ENCODE data around the gene ZIK1. TPM values are rescaled to one million over a fixed set of nuclear protein-coding genes. Genes with fewer than 3 reads are reported as not detected.

Gene ZIK1
- total RNA-seq, 4 donors from 2014 or later = 4.4 to 14.5 (median 6.4) TPM

DNA sequence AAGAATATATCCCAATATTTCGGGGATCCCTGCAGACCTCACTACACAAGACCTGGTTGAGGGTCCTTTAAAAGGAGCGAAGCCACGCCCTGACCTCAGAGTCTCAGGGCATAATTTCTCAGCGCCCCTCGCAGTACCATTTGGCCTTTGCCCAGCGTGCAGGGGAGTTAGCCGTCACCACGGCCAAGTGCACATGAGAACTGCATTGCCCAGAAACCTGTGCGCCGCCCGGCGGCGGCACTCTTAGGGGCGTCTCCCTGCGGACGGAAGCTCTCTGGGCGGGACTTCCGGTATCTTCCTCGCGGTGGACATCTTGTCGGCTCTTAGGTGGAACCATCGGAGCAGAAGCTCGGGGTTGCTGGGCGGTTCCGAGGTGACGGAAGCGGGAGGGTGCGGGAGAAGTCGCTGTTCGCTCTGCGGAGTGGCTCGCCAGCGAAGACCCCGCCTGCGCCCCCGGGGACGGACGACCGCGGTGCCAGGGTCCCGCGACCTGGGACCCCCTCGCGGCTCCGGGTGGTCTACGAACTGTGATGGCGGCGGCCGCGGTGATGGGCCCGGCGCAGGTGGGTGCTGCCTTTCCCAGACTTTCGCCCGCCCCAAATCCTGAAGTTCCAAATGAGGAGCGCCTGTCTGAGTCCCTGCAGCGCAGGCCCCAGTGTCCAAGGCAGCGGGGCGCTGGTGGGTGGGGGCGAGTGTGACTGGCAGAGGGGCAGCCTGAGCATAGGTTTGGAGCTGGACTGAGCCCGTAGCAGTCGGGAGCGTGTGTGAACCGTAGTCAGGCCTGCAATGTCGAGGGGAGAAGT lies 30.2 kb downstream of the ZIK1 start, which contains the start of gene ZNF134:
ZNF134 (plus strand) TSS at position 302 of the 803 bp plus-strand sequence. CDS start 5,227 bp downstream, outside the sequence.
- H3K36me3 ChIP-seq = peaks cover 6 to 41% of the 10 kb centered on the region in 2 donors
- peaks cover 0 to 71% (median 16%) of the 10 kb centered on the region in 3 donors for H3K9me3 ChIP-seq
- peak; percentile 94 for ATAC-seq
- TF ChIP-seq, protein P1, sequence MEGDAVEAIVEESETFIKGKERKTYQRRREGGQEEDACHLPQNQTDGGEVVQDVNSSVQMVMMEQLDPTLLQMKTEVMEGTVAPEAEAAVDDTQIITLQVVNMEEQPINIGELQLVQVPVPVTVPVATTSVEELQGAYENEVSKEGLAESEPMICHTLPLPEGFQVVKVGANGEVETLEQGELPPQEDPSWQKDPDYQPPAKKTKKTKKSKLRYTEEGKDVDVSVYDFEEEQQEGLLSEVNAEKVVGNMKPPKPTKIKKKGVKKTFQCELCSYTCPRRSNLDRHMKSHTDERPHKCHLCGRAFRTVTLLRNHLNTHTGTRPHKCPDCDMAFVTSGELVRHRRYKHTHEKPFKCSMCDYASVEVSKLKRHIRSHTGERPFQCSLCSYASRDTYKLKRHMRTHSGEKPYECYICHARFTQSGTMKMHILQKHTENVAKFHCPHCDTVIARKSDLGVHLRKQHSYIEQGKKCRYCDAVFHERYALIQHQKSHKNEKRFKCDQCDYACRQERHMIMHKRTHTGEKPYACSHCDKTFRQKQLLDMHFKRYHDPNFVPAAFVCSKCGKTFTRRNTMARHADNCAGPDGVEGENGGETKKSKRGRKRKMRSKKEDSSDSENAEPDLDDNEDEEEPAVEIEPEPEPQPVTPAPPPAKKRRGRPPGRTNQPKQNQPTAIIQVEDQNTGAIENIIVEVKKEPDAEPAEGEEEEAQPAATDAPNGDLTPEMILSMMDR (IDR thresholded peaks at IDR 0.05) = peak in 1 of 4 experiments; percentile 46
- TF ChIP-seq EP300 (IDR thresholded peaks at IDR 0.05) = no peak
- TF ChIP-seq POLR2AphosphoS5 (IDR thresholded peaks at IDR 0.05) = no peak
- peak in 1 of 2 donors; percentile 12 for TF ChIP-seq POLR2A (IDR thresholded peaks at IDR 0.05)
- peak within 1 kb of the TSS; percentile 83 to 98 for H3K4me3 ChIP-seq
- H3K27ac ChIP-seq = peak within 1 kb of the TSS in 3 of 4 donors; percentile 76 to 80 (median 79)
- peaks cover 0 to 20% (median 4%) of the 10 kb centered on the region in 3 donors for H3K4me1 ChIP-seq
- no peaks in the 10 kb centered on the region for H3K27me3 ChIP-seq
- WGBS, 2 donors (ENCODE audit: low coverage in 1 of 2) = 7 to 17% methylated on average over 6 to 12 of the region's 64 CpGs

DNA sequence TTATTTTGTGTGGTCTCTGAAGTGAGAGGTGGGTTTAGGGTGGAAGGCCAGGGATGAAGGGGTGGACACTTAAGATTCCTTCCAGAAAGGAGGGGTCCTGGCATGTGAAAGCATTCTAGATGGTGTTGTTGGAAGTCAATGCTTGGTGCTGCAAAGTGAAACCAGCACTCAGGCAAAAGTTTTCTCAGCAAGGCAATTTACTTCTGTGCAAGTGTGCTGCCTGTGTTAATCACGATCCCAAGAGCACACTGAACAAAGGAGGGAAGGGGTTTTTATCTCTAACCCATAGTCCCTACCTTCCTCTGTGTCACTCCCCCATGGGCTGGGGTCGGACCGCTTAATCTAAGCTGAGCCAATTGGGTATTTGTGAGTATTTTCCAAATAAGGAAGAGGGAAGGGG lies 31.4 kb downstream of the ZIK1 start:
- TF ChIP-seq, protein P1 (IDR thresholded peaks at IDR 0.05) = no peak
- TF ChIP-seq POLR2A (IDR thresholded peaks at IDR 0.05) (no peak), POLR2AphosphoS5 (IDR thresholded peaks at IDR 0.05) (no peak), EP300 (IDR thresholded peaks at IDR 0.05) (no peak)
- ATAC-seq = no peak
- peaks cover 17 to 53% of the 10 kb centered on the region in 2 donors for H3K36me3 ChIP-seq
- H3K27ac ChIP-seq = no peak overlapping the region
- no peaks in the 10 kb centered on the region for H3K27me3 ChIP-seq
- peaks cover 5 to 74% (median 19%) of the 10 kb centered on the region in 3 donors for H3K9me3 ChIP-seq
- peak overlapping the region in 1 of 2 donors; percentile 98 for H3K4me3 ChIP-seq
- 57 to 100% methylated on average over 1 to 2 of the region's 3 CpGs for WGBS, 2 donors (ENCODE audit: low coverage in 1 of 2)
- peaks cover 0 to 20% (median 4%) of the 10 kb centered on the region in 3 donors for H3K4me1 ChIP-seq

DNA sequence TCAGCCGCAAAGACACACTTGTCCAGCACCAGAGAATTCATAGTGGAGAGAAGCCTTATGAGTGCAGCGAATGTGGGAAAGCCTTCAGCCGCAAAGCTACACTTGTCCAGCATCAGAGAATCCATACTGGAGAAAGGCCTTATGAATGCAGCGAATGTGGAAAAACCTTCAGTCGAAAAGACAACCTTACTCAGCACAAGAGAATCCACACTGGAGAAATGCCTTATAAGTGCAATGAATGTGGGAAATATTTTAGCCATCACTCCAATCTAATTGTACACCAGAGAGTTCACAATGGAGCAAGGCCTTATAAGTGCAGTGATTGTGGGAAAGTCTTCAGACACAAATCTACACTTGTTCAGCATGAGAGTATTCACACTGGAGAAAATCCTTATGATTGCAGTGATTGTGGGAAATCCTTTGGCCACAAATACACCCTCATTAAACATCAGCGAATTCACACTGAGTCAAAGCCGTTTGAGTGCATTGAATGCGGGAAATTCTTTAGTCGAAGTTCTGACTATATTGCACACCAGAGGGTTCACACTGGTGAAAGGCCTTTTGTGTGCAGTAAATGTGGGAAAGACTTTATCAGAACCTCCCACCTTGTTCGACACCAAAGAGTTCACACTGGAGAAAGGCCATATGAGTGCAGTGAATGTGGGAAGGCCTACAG lies 36.9 kb downstream of the ZIK1 start:
- Histone ChIP-seq H3K9me3 (peaks cover 9 to 100% (median 26%) of the 10 kb centered on the region in 3 donors), H3K27me3 (no peaks in the 10 kb centered on the region), H3K36me3 (peaks cover 23 to 93% of the 10 kb centered on the region in 2 donors), H3K27ac (no peak overlapping the region), H3K4me3 (no peak overlapping the region), H3K4me1 (no peaks in the 10 kb centered on the region)
- no peak for ATAC-seq
- no peak for TF ChIP-seq POLR2A (IDR thresholded peaks at IDR 0.05)
- TF ChIP-seq, protein P1 (IDR thresholded peaks at IDR 0.05) = no peak
- no peak for TF ChIP-seq POLR2AphosphoS5 (IDR thresholded peaks at IDR 0.05)
- TF ChIP-seq EP300 (IDR thresholded peaks at IDR 0.05) = no peak
- WGBS, 2 donors (ENCODE audit: low coverage in 1 of 2) = 90 to 93% methylated on average over 5 to 8 of the region's 10 CpGs

DNA sequence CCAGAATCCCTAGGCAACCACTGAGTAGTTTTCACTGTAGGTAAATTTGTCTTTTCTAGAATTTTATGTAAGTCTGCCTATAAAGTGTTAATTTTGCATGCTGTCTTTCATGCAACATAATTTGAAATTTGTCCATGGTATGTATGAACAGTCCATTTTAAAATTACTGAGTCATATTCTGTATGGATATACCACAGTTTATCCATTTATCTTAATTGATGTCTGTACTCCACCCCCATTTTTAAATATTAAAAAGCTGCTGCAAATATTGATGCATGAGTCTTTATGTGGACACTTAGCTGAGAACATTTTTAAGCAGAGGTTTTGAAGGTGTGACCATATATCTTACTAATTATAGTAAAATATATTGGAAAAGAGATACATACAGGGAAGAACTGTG lies 39.1 kb downstream of the ZIK1 start:
- no peak overlapping the region for H3K4me3 ChIP-seq
- no peak overlapping the region for H3K27ac ChIP-seq
- TF ChIP-seq EP300 (IDR thresholded peaks at IDR 0.05) = no peak
- no peak for TF ChIP-seq POLR2A (IDR thresholded peaks at IDR 0.05)
- TF ChIP-seq POLR2AphosphoS5 (IDR thresholded peaks at IDR 0.05) = no peak
- TF ChIP-seq, protein P1 (IDR thresholded peaks at IDR 0.05) = no peak
- no peak for ATAC-seq
- no peaks in the 10 kb centered on the region for H3K4me1 ChIP-seq
- peaks cover 23 to 70% of the 10 kb centered on the region in 2 donors for H3K36me3 ChIP-seq
- no peaks in the 10 kb centered on the region for H3K27me3 ChIP-seq
- peaks cover 9 to 100% (median 17%) of the 10 kb centered on the region in 3 donors for H3K9me3 ChIP-seq

Data from gastroesophageal sphincter (tissue), 4 donors.